Measurements from ENCODE around the gene SPACA6. TPM values are rescaled to one million over a fixed set of nuclear protein-coding genes. Genes with fewer than 3 reads are reported as not detected.

The SPACA6 gene
- total and polyA plus RNA-seq, 2 experiments from 2014 or later, result 7.2 to 13.1 TPM

- Histone ChIP-seq H2AFZ (no peak overlapping the region), H3K27me3 (no peaks in the 10 kb centered on the region), H3K4me2 (no peak overlapping the region), H3K9me3 (ENCODE audit: low read depth) (no peaks in the 10 kb centered on the region), H3K9me2 (replicated peaks; ENCODE audit: insufficient read depth) (no peaks in the 10 kb centered on the region), H3K79me2 (no peaks in the 10 kb centered on the region), H3K4me1 (ENCODE audit: insufficient read depth) (no peaks in the 10 kb centered on the region), H3K4me3 (no peak overlapping the region), H3K36me3 (replicated peaks; ENCODE audit: insufficient read depth, low read depth) (no peaks in the 10 kb centered on the region), H4K20me1 (ENCODE audit: insufficient read depth, poor library complexity, severe bottlenecking) (no peaks in the 10 kb centered on the region), H3K27ac (no peak overlapping the region)
- WGBS (ENCODE audit: low lambda C conversion rate, missing lambda C conversion rate), result 68% methylated on average over 7 of the region's 7 CpGs
- no peak for DNase-seq (ENCODE audit: low spot score)
- TF ChIP-seq EZH2 (IDR thresholded peaks at IDR 0.05; ENCODE audit: borderline replicate concordance) (no peak), CTCF (IDR thresholded peaks at IDR 0.05; ENCODE audit: poor library complexity) (no peak), EZH2phosphoT487 (IDR thresholded peaks at IDR 0.05; ENCODE audit: low read depth, severe bottlenecking, unreplicated experiment) (no peak)
Observed at GRCh38 chr19:51750400-51751094, 57.4 kb downstream of the SPACA6 start.

GRCh38 chr19:51751655-51752054 is 58.5 kb downstream of the SPACA6 start, which contains the start of gene FPR1:
TSS of gene FPR1 (minus strand) at chr19:51751878. CDS start at chr19:51746994, 4,884 bp downstream.
- Histone ChIP-seq H3K4me3 (no peak within 1 kb of the TSS), H3K27ac (no peak within 1 kb of the TSS), H3K79me2 (no peaks in the 10 kb centered on the region), H3K36me3 (replicated peaks; ENCODE audit: insufficient read depth, low read depth) (no peaks in the 10 kb centered on the region), H3K4me2 (no peak within 1 kb of the TSS), H3K27me3 (no peaks in the 10 kb centered on the region), H2AFZ (no peak within 1 kb of the TSS), H3K9me2 (replicated peaks; ENCODE audit: insufficient read depth) (no peaks in the 10 kb centered on the region), H3K9me3 (ENCODE audit: low read depth) (no peaks in the 10 kb centered on the region), H4K20me1 (ENCODE audit: insufficient read depth, poor library complexity, severe bottlenecking) (no peaks in the 10 kb centered on the region), H3K4me1 (ENCODE audit: insufficient read depth) (no peaks in the 10 kb centered on the region)
- no peak for TF ChIP-seq CTCF (IDR thresholded peaks at IDR 0.05; ENCODE audit: poor library complexity)
- TF ChIP-seq EZH2phosphoT487 (IDR thresholded peaks at IDR 0.05; ENCODE audit: low read depth, severe bottlenecking, unreplicated experiment), result no peak
- 82% methylated on average over 2 of the region's 2 CpGs for WGBS (ENCODE audit: low lambda C conversion rate, missing lambda C conversion rate)
- no peak for DNase-seq (ENCODE audit: low spot score)

GRCh38 chr19:51754109-51754508 is 61.0 kb downstream of the SPACA6 start:
- no peak overlapping the region for H3K4me3 ChIP-seq
- TF ChIP-seq EZH2 (IDR thresholded peaks at IDR 0.05; ENCODE audit: borderline replicate concordance), result no peak
- no peak for TF ChIP-seq EZH2phosphoT487 (IDR thresholded peaks at IDR 0.05; ENCODE audit: low read depth, severe bottlenecking, unreplicated experiment)
- no peak for TF ChIP-seq CTCF (IDR thresholded peaks at IDR 0.05; ENCODE audit: poor library complexity)
- WGBS (ENCODE audit: low lambda C conversion rate, missing lambda C conversion rate), result 82% methylated on average over 6 of the region's 6 CpGs
- no peak overlapping the region for H3K4me2 ChIP-seq
- DNase-seq (ENCODE audit: low spot score), result no peak
- no peaks in the 10 kb centered on the region for H3K9me2 ChIP-seq (replicated peaks; ENCODE audit: insufficient read depth)
- H3K27ac ChIP-seq, result no peak overlapping the region
- no peaks in the 10 kb centered on the region for H3K9me3 ChIP-seq (ENCODE audit: low read depth)
- no peak overlapping the region for H2AFZ ChIP-seq
- H3K79me2 ChIP-seq, result no peaks in the 10 kb centered on the region
- no peaks in the 10 kb centered on the region for H3K27me3 ChIP-seq
- H4K20me1 ChIP-seq (ENCODE audit: insufficient read depth, poor library complexity, severe bottlenecking), result no peaks in the 10 kb centered on the region
- no peaks in the 10 kb centered on the region for H3K4me1 ChIP-seq (ENCODE audit: insufficient read depth)
- H3K36me3 ChIP-seq (replicated peaks; ENCODE audit: insufficient read depth, low read depth), result no peaks in the 10 kb centered on the region

Data from hepatocyte (in vitro differentiated cells).